Activated CD4-positive, alpha-beta T cell treated with anti-CD3 and anti-CD28 coated beads, Interleukin-2, amount 50 U/mL, for 48 hours (primary cell): ENCODE results near the gene PAMR1.

Experiments used
- DNase-seq, 2 experiments: peaks; one replicate each; pipeline ENCODE4 v3.0.0-alpha.2; 2020

Gene PAMR1

GRCh38 chr11:35494957-35495490 lies 30.4 kb downstream of the PAMR1 start:
- no peak for DNase-seq

GRCh38 chr11:35491231-35491871 lies 34.1 kb downstream of the PAMR1 start:
- DNase-seq: no peak

- DNase-seq: no peak
These were observed 37.3 kb downstream of the PAMR1 start for GRCh38 chr11:35488117-35488516.

GRCh38 chr11:35487532-35488078 lies 37.8 kb downstream of the PAMR1 start:
- peak in 1 of 2 experiments; percentile 6 for DNase-seq

GRCh38 chr11:35486934-35487333 lies 38.5 kb downstream of the PAMR1 start:
- DNase-seq: no peak

GRCh38 chr11:35486446-35486845 lies 39.0 kb downstream of the PAMR1 start:
- no peak for DNase-seq

GRCh38 chr11:35485656-35486322 lies 39.6 kb downstream of the PAMR1 start:
- peak; percentile 81 to 86 for DNase-seq

- no peak for DNase-seq
These were observed 41.0 kb downstream of the PAMR1 start for GRCh38 chr11:35484435-35484834.

GRCh38 chr11:35483131-35483820 lies 42.1 kb downstream of the PAMR1 start:
- no peak for DNase-seq

- no peak for DNase-seq
These were observed 45.7 kb downstream of the PAMR1 start for GRCh38 chr11:35479731-35480130.

- DNase-seq: no peak
These were observed 46.8 kb downstream of the PAMR1 start for GRCh38 chr11:35478471-35479091.

- no peak for DNase-seq
These were observed 47.5 kb downstream of the PAMR1 start for GRCh38 chr11:35477901-35478300.

- no peak for DNase-seq
These were observed 50.7 kb downstream of the PAMR1 start for GRCh38 chr11:35474688-35475087.

- DNase-seq: no peak
These were observed 51.5 kb downstream of the PAMR1 start for GRCh38 chr11:35473795-35474374.

- DNase-seq: no peak
These were observed 54.8 kb downstream of the PAMR1 start for GRCh38 chr11:35470616-35471015.

- DNase-seq: no peak
These were observed 59.4 kb downstream of the PAMR1 start for GRCh38 chr11:35466058-35466457.

GRCh38 chr11:35464308-35464707 lies 61.1 kb downstream of the PAMR1 start:
- no peak for DNase-seq

- DNase-seq: no peak
These were observed 62.1 kb downstream of the PAMR1 start for GRCh38 chr11:35463331-35463751.

- no peak for DNase-seq
These were observed 63.4 kb downstream of the PAMR1 start for GRCh38 chr11:35461917-35462538.

- no peak for DNase-seq
These were observed 65.9 kb downstream of the PAMR1 start for GRCh38 chr11:35459489-35459888.

GRCh38 chr11:35458846-35459245 lies 66.6 kb downstream of the PAMR1 start:
- no peak for DNase-seq

GRCh38 chr11:35454362-35454761 lies 71.1 kb downstream of the PAMR1 start:
- DNase-seq: no peak
